ENCODE results near the gene DOCK4.

DOCK4 gene

DNA sequence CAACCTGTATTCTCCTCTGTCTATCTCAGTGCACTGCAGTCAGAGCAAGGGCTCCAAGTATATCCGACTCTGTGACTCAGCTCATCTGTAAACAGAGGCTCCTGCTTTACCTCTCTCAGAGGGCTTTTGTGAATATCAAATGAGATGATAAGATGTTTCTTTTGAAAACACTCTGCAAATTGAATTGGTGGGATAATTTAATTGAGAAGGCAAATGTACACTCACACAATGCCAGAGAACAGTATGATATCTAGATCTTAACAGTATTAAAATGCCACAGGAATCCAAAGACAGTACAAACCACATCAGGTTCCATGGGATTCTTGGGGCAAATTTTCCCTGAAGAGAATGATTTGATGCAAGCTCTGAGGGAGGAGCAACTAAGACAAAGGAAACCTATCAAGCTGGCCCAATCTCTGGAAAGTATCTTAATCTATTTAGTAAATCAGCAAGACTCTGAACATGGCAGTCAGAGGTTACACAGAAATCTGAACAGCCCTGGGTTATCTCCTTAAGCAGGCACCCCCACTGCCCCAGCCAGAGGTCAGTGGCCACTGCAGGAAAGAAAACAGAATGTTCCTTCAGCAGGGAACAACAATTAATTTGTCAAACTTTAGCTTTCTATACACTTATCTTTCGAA is 45.9 kb downstream of the DOCK4 start:
- DNase-seq (ENCODE audit: low read depth) = no peak

DNA sequence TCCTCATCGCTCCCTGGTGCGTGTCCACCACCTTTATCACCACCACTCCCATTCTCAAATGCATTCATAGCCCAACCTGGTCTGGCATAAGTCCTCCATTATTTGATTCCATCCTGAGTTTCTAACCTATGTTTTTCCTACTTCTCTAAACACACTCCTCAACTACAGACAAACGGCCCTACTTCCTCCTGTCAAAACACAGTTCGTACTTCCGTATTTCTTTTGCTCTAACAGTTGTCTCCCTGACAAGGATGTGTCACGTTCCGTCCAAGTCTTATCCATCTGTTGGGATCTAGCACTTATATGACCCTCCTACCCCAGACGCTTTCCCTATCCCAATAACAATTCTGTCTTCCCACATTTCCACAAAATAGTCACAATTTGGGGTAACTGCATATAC is 46.8 kb downstream of the DOCK4 start:
- no peak for DNase-seq (ENCODE audit: low read depth)

- no peak for DNase-seq (ENCODE audit: low read depth)
Measured at GRCh38 chr7:112157072-112157471, 49.1 kb downstream of the DOCK4 start.

DNA sequence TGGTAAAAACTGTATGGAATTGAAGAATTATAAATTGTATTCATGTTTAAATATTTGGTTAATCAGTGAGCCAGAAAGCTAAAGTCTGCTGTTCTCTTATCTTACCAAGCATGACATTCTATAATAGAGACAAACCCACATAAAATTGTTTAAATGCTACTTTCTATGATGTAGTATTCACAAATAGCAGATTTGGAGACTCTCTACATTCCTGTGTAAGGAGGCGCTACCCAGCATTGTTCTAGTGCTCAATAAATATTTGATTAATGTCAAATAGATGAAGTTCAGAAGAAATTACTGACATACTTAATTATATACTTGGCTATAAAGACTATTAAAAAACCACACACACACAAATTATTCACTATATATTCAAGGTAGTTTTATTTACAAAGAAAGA is 49.8 kb downstream of the DOCK4 start:
- DNase-seq (ENCODE audit: low read depth) = no peak

DNA sequence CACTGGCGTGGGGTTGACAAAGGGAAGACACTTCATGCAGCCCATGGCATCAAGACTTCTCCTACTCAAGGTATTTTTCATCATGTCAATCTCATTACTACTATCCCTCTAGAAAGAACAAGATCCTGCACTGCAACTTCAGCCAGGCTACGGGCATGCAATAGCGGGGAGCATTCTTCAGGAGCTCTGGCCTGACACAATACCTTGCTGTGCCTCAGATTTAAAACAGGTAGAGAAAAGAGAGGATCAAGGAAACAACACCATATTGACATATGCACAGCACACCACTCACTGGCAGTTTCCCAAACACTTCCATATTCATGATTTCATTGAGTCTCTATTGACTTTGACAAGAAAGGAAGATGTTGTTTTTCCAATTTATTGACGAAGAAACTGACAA is 51.5 kb downstream of the DOCK4 start:
- no peak for DNase-seq (ENCODE audit: low read depth)

DNA sequence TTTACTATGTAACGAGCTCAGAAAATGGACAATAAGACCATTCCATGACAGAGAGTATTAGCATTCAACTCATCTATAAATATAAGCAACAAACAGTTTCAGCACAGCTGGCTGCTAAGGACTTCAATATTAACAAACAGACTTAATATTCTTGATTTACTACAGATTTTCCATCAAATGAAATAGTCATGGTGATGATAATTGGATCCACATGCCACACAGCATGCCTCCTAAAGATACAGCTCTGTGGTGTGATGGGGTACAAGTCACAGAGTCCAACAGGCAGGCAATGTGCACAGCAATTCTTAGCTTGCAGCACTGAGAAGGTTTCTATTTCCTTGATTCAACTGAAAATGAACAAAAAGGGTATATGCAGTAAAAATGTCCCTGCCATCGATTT is 54.0 kb downstream of the DOCK4 start:
- DNase-seq (ENCODE audit: low read depth) = no peak

DNA sequence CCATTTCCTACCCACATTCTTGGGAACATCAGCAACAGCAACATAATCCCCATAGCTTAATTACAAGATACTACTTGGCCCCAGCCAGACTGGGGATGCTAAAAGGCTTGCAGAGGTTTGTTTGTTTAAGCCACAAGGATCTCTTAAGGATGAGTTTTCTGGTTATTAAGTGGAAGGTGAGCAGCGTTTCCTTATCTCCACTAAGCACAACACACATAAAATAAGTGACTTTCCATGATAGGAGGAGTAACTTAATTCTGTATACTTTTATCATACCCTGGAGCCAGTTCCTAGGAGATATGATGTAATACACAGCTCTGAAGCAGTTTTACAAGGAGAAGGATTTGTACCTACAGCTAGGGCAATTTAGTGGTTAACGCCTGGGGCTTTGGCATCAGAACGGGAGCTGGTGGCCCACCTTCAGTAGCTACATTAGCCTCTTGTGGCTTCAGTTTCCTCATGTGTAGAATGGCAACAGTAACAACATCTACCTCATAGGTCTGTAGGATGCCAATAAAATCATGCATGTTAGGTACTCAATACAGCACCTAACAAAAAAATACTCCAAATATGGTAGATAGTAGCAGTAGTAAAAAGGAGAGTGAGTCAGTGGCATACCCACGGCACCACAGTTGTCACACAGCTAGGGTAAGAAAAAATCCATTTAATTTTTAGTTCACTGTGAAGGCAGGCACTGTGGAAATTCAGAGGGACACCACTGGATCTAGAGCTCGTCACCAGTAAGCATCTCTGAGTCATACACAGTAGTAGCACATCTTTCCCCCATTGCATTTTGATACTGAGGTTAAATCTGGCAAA is 55.2 kb downstream of the DOCK4 start:
- DNase-seq (ENCODE audit: low read depth) = no peak

DNA sequence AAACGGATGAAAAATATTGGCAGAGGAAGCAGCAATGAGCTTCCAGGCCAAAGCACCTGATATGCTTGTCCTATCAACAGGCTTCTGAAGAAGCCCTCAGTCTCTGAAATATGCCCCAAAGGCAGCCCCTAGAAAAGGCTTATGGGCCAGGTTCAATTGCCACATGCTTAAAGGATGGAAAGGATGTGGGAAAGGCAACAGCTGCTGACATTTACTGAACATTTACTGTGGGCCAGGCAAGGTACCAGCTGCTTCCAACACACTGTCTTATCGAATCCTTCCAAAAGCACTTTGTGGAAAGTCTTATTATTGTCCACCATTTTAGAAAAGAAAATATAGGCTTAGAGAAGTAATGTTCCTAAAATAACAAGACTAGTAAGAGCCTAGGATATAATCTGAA is 56.5 kb downstream of the DOCK4 start:
- DNase-seq (ENCODE audit: low read depth) = no peak

GRCh38 chr7:112147793-112148361 is 58.3 kb downstream of the DOCK4 start:
- no peak for DNase-seq (ENCODE audit: low read depth)

DNA sequence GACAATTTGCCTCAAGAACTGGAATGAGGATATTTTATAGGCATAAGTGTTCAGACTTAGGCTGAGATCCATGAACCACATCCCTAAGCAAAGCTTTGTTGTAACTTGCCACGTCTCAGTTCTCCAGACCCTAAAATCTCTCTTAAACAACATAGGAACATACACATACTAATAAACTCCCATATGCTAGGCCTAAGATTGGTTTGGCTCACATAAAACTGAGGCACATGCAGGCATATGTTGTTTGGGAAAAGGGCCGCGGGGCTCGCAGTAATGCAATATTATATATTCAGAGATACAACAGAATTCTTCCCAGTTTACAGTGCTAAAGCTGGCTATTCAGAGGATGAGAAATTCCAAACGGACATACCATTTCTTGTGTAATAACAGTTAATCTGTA is 61.0 kb downstream of the DOCK4 start:
- no peak for DNase-seq (ENCODE audit: low read depth)

GRCh38 chr7:112144284-112145059 is 61.7 kb downstream of the DOCK4 start:
- DNase-seq (ENCODE audit: low read depth) = no peak

- no peak for DNase-seq (ENCODE audit: low read depth)
Measured at GRCh38 chr7:112143582-112143981, 62.6 kb downstream of the DOCK4 start.

DNA sequence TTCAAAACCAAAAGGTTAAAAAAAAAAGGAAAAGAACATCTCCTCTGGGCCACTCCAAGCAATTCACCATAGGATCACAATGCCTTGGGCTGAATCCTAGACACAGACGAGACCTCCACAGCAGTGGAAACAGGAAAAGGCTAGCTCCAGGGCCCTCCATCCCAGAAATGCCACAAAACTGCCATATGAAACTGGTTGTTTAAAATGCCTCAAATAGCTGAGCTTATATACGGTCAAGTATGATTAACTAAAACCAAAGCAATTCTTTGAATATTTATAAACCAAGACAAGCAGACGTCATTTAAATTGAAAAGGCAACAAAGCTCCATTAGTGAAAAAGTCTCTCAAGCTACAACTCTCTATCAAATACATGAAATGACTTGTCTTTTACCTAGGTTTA is 63.1 kb downstream of the DOCK4 start:
- no peak for DNase-seq (ENCODE audit: low read depth)

DNA sequence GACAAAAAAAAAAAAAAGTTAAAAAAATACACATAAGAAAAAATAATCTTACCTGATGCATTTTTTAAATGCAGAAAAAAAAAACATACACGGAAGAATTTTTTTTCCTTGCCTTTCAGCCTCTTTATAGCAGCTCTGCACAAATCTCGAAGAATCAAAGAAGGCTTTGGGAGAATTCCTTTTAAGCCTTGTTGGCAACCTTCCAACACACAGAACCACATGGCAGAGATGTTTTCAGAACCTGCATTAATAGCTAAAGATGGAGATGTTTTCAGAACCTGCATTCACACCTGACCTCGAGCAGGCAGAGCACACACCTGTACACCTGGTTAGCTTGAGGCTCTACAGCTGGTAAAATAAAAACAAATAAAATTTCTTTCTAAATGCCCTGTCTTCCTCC is 65.6 kb downstream of the DOCK4 start:
- no peak for DNase-seq (ENCODE audit: low read depth)

DNA sequence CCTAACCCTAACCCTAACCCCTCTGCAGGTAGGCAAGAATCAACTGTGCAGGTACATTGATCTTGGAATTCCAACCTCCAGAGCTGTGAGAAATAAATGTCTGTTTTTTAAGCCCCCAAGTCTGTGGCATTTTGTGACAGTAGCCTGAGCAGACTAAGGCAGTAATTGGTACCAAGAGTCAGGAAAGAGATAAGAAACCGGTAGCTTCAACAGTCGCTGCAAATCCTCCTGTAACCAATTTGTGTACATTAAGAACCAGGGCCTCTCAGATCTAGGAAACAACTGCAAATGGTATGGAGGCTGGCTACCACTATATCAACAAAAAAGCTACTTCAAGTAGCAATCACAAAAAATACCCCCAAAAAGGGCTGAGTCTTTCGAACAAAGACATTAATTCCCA is 67.3 kb downstream of the DOCK4 start:
- DNase-seq (ENCODE audit: low read depth) = no peak

DNA sequence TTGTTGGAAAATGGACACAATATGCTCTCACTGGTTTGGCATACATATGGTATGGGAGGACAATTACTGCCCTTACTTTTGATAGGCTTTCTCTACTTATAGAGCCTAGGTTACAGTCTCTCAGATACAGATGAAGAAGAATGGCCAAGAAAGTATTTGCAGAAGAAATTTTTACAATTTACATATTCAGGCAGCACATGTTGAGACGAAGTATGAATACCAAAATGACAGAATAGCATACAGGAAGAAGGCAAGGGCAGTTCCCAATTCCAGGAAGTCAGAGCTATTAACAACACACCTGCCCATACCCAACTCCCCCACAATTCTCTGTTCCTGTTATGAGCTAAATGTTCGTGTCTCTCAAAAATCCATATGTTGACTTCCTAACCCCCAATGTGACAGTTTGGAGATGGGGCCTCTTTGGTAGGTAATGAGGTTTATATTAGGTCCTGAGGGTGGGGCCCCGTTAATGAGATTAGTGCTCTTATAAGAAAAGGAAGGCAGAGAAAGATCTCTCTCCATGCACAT is 67.8 kb downstream of the DOCK4 start:
- DNase-seq (ENCODE audit: low read depth) = no peak

GRCh38 chr7:112137141-112138101 is 68.8 kb downstream of the DOCK4 start:
- DNase-seq (ENCODE audit: low read depth) = no peak

- no peak for DNase-seq (ENCODE audit: low read depth)
Measured at GRCh38 chr7:112136271-112137008, 69.8 kb downstream of the DOCK4 start.

GRCh38 chr7:112135815-112136214 is 70.4 kb downstream of the DOCK4 start:
- no peak for DNase-seq (ENCODE audit: low read depth)

DNA sequence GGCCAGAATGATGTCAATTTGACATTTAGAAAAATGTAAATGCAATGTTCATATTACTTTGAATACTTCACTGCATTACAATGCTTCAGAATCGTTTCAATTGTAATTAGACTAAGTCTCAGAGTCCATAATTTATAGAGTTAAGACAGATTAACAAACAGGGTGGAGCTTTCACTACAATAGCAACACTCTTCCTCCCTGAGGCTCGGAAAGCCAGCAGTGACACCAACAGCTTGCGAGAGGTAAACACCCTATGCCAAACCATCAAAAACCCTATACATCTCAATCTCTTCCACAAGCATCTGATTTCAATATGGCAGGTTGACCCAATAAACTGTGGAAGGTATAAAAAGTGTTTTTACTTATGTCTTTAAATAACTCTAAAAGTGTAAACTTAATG is 72.2 kb downstream of the DOCK4 start:
- no peak for DNase-seq (ENCODE audit: low read depth)

- no peak for DNase-seq (ENCODE audit: low read depth)
Measured at GRCh38 chr7:112133328-112133727, 72.9 kb downstream of the DOCK4 start.

Data from activated gamma-delta T cell treated with anti-CD3 and anti-CD28 coated beads, Interleukin-2, amount 50 U/mL, for 16 hours (primary cell).